ENCODE results near the gene OR52K1.

Gene OR52K1

DNA sequence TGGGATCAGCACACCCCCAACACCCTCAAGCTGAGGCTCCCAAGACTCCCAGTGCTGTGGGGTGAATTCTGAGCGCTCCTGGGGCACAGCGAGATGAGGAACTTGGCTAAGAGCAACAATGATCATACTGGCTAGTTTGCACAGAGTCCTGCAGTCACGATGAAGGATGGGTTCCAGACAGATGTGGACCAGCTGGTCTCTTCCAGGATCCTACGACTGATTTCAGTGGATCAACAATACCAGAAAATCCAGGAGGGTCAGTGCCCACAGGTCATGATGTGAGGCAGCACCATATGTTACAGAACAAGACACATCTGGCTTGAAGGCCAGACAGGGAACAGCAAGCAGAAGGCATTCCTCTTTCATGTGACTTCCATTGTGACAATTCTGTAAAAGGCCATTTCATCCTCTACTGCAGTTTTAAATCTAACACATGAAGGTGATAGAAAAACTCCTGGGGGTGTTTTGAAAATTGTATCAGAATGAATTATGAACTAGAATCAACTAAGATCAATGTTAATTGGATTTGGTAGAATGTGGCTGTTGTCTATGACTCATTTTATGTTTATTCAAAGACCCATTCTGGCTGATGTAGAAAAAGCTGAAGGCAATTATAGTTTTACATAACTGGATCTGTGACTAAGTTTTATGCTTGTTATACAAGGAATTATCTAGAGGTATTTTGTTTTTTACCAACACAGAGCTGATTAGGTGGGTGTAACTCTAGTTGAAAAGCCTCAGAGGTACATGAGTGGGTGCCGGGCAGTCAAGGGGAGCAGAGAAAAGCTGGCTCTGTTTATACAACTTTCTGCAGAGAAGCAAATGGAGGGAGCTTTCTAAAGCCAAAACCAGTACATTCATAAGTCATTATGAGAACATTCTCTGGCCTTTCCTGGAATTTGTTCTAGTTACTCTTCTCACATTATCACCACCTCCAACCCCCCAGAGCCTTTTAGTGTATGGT lies 29.1 kb downstream of the OR52K1 start:
- Histone ChIP-seq H3K27ac (no peak overlapping the region), H3K4me3 (no peak overlapping the region), H3K9me3 (no peaks in the 10 kb centered on the region), H3K36me3 (no peaks in the 10 kb centered on the region), H3K4me1 (no peaks in the 10 kb centered on the region), H3K27me3 (no peaks in the 10 kb centered on the region)
- intact Hi-C loops (cut with DNase I; ENCODE audit: low total_unique reads), result no loop called here
- TF ChIP-seq, protein P1, sequence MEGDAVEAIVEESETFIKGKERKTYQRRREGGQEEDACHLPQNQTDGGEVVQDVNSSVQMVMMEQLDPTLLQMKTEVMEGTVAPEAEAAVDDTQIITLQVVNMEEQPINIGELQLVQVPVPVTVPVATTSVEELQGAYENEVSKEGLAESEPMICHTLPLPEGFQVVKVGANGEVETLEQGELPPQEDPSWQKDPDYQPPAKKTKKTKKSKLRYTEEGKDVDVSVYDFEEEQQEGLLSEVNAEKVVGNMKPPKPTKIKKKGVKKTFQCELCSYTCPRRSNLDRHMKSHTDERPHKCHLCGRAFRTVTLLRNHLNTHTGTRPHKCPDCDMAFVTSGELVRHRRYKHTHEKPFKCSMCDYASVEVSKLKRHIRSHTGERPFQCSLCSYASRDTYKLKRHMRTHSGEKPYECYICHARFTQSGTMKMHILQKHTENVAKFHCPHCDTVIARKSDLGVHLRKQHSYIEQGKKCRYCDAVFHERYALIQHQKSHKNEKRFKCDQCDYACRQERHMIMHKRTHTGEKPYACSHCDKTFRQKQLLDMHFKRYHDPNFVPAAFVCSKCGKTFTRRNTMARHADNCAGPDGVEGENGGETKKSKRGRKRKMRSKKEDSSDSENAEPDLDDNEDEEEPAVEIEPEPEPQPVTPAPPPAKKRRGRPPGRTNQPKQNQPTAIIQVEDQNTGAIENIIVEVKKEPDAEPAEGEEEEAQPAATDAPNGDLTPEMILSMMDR (IDR thresholded peaks at IDR 0.05), result no peak
- no peak for DNase-seq

DNA sequence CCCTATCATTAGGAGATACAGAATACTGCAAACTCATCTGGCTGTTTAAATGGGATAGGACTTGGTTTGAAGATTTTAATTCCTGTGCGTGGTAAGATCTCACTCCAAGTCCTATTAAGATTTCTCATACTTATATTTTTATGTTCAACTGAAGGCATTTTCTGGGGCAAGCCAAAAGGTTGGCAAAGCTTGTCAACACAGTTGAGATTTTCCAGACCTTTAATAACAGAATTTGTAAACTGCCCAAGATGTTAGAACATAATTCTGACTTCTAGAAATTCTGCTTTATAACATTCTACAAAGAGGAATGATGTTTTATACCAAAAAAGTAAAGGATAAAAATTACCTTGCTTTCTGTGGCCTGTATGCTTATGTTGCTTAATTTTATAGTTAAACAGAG lies 31.8 kb downstream of the OR52K1 start:
- H3K36me3 ChIP-seq, result no peaks in the 10 kb centered on the region
- H3K27me3 ChIP-seq, result no peaks in the 10 kb centered on the region
- no peak for DNase-seq
- intact Hi-C loops (cut with DNase I; ENCODE audit: low total_unique reads), result no loop called here
- no peak overlapping the region for H3K27ac ChIP-seq
- no peak overlapping the region for H3K4me3 ChIP-seq
- no peaks in the 10 kb centered on the region for H3K9me3 ChIP-seq
- no peaks in the 10 kb centered on the region for H3K4me1 ChIP-seq
- TF ChIP-seq, protein P1 (IDR thresholded peaks at IDR 0.05), result no peak

DNA sequence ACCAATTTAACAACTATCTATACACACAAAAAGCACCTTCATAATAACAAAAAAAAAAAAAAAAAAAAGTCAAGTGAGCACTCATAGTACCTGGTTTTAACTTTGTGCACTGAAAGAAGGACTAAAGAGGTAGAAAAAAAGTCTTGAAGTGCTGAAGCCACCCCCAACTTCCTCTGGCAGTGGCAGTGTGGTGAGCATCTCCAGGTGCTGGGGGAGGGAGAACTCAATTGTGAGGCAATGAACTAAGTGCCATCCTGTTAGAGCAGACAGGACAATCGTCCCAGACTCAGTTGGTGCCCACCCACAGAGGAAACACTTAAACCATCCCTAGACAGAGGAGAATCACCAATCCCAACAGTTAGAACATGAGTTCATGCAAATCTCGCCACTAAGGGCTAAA lies 39.9 kb downstream of the OR52K1 start:
- TF ChIP-seq, protein P1 (IDR thresholded peaks at IDR 0.05), result no peak
- Histone ChIP-seq H3K4me1 (no peaks in the 10 kb centered on the region), H3K27me3 (peaks cover 0 to 4% of the 10 kb centered on the region in 2 donors), H3K27ac (no peak overlapping the region), H3K4me3 (no peak overlapping the region), H3K36me3 (no peaks in the 10 kb centered on the region), H3K9me3 (no peaks in the 10 kb centered on the region)
- intact Hi-C loops (cut with DNase I; ENCODE audit: low total_unique reads), result no loop called here
- DNase-seq, result no peak

DNA sequence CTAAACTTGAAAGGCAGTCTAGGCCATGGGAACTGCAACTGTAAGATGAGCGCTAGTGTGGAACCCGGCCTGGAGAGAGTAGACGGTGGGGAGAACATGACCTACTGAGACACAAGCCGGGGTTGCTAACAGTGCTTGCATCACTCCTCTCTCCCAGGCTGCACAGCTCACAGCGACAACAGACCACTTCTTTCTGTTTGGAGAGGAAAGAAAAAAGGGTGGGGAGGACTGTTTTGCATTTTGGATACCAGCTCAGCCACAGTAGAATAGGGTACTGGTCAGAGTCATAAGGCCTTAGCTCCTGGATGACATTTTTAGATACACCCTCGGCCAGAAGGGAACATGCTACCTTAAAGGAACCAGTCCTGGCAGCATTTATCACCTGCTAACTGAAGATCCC lies 40.3 kb downstream of the OR52K1 start:
- intact Hi-C loops (cut with DNase I; ENCODE audit: low total_unique reads), result no loop called here
- no peaks in the 10 kb centered on the region for H3K9me3 ChIP-seq
- peaks cover 0 to 4% of the 10 kb centered on the region in 2 donors for H3K27me3 ChIP-seq
- H3K36me3 ChIP-seq, result no peaks in the 10 kb centered on the region
- no peaks in the 10 kb centered on the region for H3K4me1 ChIP-seq
- no peak overlapping the region for H3K27ac ChIP-seq
- DNase-seq, result no peak
- TF ChIP-seq, protein P1 (IDR thresholded peaks at IDR 0.05), result no peak
- no peak overlapping the region for H3K4me3 ChIP-seq

DNA sequence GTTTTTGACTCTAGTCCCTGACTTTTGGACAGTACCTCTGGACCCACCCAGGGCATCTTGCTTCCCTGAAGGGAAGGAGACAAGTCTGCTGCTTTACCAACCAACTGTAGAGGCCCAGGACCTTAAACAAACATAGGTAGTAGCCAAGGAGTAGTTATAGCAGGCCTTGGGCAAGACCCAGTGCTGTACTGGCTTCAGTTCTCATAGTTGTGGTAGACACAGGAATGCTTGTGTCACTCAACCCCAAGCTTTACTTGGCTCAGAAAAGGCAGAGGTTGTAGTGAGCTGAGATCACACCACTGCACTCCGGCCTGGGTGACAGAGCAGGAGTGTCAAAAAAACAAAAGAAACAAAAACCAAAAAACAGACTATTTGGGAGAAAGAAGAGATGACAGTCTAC lies 41.2 kb downstream of the OR52K1 start:
- no peak overlapping the region for H3K27ac ChIP-seq
- no peaks in the 10 kb centered on the region for H3K36me3 ChIP-seq
- DNase-seq, result no peak
- TF ChIP-seq, protein P1 (IDR thresholded peaks at IDR 0.05), result no peak
- no peaks in the 10 kb centered on the region for H3K4me1 ChIP-seq
- H3K4me3 ChIP-seq, result no peak overlapping the region
- no peaks in the 10 kb centered on the region for H3K9me3 ChIP-seq
- intact Hi-C loops (cut with DNase I; ENCODE audit: low total_unique reads), result no loop called here
- peaks cover 0 to 4% of the 10 kb centered on the region in 2 donors for H3K27me3 ChIP-seq

Measured in tibial artery (tissue), 4 donors.